GM23338 (cell line): Measurements from ENCODE around the gene DIO3. TPM values are rescaled to one million over a fixed set of nuclear protein-coding genes. Genes with fewer than 3 reads are reported as not detected.

Experiments
- CREB1 ChIP-seq: fragments of 250-450 bp; sonication (Bioruptor Pico); IDR thresholded peaks from 2 replicates; pipeline ENCODE4 v1.5.0; 2020; ENCODE audit warnings: low read depth, mild to moderate bottlenecking, moderate library complexity
- EZH2 ChIP-seq: fragments of 200-600 bp; sonication (generic); IDR thresholded peaks from one replicate; pipeline ENCODE4 v1.8.0; 2017; ENCODE audit warnings: antibody characterized with exemption, mild to moderate bottlenecking, low read depth; ENCODE audit not compliant: unreplicated experiment
- NANOG ChIP-seq: IDR thresholded peaks from 2 replicates; pipeline ENCODE4 v1.6.1; 2016; ENCODE audit warnings: antibody characterized with exemption, borderline replicate concordance
- POLR2AphosphoS5 ChIP-seq: IDR thresholded peaks from 2 replicates; pipeline ENCODE4 v1.6.1; 2016; ENCODE audit warnings: antibody characterized with exemption, low read depth
- REST ChIP-seq: IDR thresholded peaks from one replicate; pipeline ENCODE4 v1.6.1; 2018; ENCODE audit warnings: antibody characterized with exemption; ENCODE audit not compliant: unreplicated experiment
- ZNF331 ChIP-seq: fragments of 250-450 bp; sonication (Bioruptor Pico); IDR thresholded peaks from 2 replicates; pipeline ENCODE4 v1.5.0; 2020; ENCODE audit warnings: low read depth, mild to moderate bottlenecking, moderate library complexity
- ZNF462 ChIP-seq: fragments of 250-450 bp; sonication (Bioruptor Pico); IDR thresholded peaks from 2 replicates; pipeline ENCODE4 v1.5.0; 2020; ENCODE audit warnings: mild to moderate bottlenecking, moderate library complexity
- polyA plus RNA-seq: library from polyadenylated mRNA; unstranded; fragments of >200 nt; fragmentation: Nextera tagmentation; extraction: Ambion mirVana; gene quantifications from 2 replicates; pipeline ENCODE4 v1.2.1, GENCODE V29; 2016
- total RNA-seq: library from RNA; depleted of rRNA; stranded (reverse); fragments of >200 nt; shearing (Covaris generic); gene quantifications from 2 replicates; pipeline ENCODE4 v1.2.3, GENCODE V29; 2014

Gene DIO3
- total and polyA plus RNA-seq, 2 experiments from 2014 or later = 0.10 to 0.28 TPM

- no peak for TF ChIP-seq ZNF462 (CRISPR knock-in tag)
- TF ChIP-seq REST = no peak
- TF ChIP-seq CREB1 (CRISPR knock-in tag) = no peak
- TF ChIP-seq POLR2AphosphoS5 = no peak
- TF ChIP-seq EZH2 = no peak
- TF ChIP-seq NANOG = no peak
- TF ChIP-seq ZNF331 (CRISPR knock-in tag) = no peak
These were observed 27.7 kb downstream of the DIO3 start (continued) for GRCh38 chr14:101588990-101589389.
